ENCODE results near the gene PSMC2.
"Not testable (repeated sequence)": the region's sequence is repeated elsewhere in the genome, so short reads cannot be mapped to it uniquely, and the experiment has no call there.

Gene PSMC2

DNA sequence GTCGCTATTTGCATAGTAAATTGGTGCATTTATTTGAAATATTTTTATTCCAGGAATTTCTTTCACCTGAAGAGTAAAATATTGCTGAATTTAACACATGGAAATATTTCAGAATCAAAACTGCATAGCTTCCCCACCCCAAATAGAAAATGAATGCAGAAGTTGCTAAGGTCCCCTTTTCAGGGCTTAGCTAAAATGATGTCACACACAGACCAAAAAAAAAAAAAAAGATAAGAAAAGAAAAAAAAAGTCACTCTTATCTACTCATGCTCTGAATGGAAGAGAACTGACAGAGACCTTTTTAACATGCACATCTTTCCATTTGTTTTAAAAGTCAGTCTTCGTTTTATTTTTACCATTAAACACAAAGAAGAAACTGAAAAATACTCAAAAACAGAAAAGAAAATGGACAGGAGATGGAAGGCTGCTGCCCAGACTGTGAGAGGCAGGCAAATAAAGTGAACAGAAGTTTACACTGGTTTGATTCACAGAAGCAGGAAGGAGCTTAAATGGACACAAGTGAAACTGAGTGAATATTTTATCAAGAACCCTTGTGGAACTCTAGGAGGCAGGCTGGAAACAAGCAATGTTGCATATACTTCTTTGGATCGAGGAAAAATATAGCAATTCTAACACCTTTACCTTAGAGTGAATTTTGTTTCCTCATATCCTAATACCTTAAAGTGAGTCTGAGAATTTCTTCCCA is 32.0 kb downstream of the PSMC2 start:
- DNase-seq (ENCODE audit: low spot score) = no peak

- no peak for DNase-seq (ENCODE audit: low spot score)
These were observed 33.1 kb downstream of the PSMC2 start for GRCh38 chr7:103380395-103381191.

DNA sequence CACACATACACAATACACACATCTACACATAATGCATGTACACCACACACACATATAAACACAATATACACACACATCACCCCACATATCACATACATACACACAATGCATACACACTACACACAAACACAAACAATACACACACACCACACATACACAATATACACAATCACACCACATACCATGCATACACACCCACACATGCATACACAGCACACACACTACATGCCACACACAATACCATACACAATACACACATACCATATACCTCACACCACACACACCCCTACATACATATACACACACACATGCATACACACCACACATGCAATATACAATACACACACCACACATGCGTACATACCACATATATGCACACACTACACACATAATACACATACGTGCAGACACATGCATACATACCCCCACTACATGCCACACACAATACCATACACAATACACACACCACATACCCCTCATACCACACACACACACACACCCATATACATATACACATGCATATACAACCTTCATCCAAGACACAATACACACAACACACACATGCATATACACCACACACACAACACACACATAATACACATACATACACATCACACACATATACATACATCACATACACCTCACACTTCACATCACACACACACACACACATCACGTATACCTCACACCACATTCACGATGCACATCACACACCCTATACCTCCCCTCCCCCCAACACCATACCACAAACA is 34.0 kb downstream of the PSMC2 start:
- DNase-seq (ENCODE audit: low spot score) = no peak

DNA sequence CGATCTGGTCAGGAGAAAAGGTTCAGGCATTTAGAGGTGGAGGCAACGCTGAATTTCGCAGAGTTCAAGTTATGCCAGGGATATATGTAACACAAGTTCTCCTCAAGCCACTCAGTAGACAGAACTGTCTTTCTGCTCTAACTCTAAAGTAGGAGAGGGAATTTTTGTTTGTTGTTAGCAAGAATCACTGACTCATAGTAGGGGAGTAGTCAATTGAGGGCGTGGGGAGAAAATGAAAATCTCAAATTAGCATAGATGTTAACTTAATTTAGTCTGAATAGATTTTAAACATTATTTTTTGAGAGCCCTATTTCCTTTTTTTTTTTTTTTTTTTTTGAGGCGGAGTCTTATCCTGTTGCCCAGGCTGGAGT is 34.6 kb downstream of the PSMC2 start:
- DNase-seq (ENCODE audit: low spot score) = no peak

GRCh38 chr7:103387242-103387641 is 39.8 kb downstream of the PSMC2 start:
- DNase-seq (ENCODE audit: low spot score) = no peak

DNA sequence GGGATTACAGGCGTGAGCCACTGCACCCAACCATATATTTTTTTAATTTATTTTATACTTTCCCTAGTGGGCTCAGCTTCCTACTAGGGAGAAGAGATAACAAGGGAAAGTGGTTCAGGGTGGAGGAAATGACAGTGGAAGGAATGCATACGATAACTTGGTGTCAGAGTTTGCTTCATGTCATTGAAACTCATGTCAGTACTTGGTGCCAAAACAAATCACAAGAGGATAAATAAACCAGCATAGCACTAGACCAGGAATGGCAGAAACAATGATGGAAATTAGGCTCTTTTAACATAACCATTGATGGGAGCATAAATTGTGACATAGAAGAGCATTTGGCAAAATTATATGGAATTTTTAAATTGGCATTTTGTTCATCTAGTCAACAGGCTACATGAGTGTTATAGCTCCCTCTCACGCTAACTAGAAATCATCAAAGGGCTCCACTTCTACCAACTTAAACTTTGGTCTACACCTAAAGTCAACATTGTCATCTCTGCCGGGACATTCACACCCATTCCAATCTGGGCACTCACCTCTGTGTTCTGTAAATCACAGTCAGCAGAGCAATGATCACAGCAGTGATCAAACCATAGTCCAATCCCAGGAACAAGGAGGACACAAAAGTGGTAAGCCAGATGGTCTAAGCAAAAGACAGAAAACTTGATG is 41.2 kb downstream of the PSMC2 start:
- no peak for DNase-seq (ENCODE audit: low spot score)

- DNase-seq (ENCODE audit: low spot score) = no peak
These were observed 41.8 kb downstream of the PSMC2 start for GRCh38 chr7:103389263-103389662.

DNA sequence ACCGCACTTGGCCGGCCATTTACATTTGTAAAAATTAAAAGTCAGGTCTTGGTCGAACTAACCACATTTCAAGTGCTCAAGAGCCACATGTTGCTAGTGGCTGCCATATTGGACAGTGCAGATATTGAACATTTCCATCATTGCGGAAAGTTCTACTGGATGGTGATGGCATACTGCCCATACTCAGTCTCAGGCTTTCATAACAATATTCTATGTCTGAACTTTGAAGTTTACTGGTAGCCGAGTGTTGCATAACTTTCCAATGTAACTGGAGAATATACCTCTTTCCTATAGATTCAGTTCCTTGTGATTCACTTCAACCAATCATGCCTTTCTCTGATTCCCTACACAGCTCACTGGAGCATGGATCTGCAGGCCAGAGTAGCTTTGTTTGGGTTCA is 43.7 kb downstream of the PSMC2 start:
- no peak for DNase-seq (ENCODE audit: low spot score)

DNA sequence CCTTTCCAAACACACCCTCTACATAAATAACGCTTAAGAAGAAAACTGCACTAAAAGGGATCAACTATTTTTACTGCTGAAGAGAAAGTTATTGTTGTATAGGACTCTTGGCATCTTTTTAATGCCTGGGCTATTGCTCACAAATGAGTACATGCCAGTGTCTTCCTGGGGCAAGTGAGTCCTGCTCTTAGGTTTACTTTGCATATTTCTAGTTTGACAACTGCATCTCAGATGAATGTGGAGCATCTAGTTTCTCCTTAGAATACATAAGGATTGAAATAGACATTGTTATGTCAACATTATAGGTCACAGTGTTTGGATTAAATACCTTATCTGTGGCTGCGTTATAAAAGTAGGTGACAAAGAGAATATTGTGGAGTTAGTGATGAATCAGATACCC is 44.5 kb downstream of the PSMC2 start:
- no peak for DNase-seq (ENCODE audit: low spot score)

DNA sequence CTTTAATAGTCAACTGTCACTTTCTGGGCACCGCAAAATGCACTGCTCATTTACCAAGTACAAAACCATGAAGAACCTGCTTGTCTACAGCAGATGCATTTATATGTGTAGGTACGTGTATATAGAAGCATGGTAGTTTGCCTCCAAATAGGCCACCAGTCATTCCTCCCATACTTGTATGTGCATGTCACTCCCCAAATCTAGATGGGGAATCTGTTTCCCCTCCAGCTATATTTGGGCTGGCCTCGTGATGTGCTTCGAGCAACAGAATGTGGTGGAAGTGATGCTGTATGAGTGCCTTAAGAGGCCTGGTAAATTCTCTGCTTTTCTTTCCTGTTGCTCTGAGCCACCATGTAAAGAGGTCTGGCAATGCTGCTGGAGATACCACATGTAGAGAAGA is 47.1 kb downstream of the PSMC2 start:
- no peak for DNase-seq (ENCODE audit: low spot score)

DNA sequence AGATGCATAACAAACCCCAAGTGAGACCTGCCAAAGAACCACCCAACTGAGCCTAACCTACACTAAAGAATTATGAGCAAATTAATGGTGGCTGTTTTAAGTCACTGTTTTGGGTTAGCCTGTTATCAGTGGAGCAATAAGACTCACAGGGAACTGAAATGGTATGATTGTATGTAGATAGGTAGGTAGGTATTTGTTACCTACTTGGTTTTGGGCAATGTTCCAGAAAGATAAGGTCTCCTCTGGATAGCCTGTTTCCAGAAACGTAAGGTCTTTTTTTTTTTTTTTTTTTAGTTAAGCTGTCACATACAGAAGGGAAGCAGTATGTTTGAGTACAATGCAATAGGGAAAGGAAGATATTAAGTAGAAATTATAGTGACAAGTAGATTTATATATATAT is 47.6 kb downstream of the PSMC2 start:
- no peak for DNase-seq (ENCODE audit: low spot score)

GRCh38 chr7:103396471-103396870 is 49.0 kb downstream of the PSMC2 start:
- DNase-seq (ENCODE audit: low spot score) = no peak

DNA sequence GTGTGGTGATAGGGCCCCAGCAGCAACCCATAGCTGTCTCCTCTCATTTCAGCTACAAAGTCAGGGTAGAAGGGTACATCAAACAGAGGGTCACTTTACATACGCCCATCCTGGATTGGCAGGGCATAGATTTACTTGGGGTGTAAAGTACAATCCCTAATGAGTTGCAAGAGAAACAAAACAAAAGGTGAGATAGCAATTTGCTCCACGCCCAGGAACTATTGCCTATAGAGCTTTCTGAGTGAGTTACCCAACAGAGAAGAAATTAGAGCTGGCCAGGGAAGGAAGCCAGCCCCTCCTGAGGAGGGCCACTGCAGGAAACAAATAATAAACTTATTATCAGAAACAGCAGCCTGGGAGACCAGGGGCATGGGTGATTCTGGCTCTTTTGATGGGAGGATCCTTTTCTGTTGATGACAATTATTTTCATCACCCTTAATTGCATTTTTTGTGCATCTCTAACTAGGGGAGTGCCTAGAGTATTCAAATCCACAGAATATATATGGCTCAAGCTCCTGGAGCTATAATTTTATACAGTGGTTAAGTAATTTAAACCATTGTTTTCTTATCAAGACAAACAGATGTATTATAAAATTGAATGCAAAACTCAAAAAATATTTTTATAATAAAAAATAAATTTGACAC is 51.2 kb downstream of the PSMC2 start:
- no peak for DNase-seq (ENCODE audit: low spot score)

- not testable (repeated sequence) for DNase-seq (ENCODE audit: low spot score)
These were observed 52.2 kb downstream of the PSMC2 start for GRCh38 chr7:103399687-103400086.

DNA sequence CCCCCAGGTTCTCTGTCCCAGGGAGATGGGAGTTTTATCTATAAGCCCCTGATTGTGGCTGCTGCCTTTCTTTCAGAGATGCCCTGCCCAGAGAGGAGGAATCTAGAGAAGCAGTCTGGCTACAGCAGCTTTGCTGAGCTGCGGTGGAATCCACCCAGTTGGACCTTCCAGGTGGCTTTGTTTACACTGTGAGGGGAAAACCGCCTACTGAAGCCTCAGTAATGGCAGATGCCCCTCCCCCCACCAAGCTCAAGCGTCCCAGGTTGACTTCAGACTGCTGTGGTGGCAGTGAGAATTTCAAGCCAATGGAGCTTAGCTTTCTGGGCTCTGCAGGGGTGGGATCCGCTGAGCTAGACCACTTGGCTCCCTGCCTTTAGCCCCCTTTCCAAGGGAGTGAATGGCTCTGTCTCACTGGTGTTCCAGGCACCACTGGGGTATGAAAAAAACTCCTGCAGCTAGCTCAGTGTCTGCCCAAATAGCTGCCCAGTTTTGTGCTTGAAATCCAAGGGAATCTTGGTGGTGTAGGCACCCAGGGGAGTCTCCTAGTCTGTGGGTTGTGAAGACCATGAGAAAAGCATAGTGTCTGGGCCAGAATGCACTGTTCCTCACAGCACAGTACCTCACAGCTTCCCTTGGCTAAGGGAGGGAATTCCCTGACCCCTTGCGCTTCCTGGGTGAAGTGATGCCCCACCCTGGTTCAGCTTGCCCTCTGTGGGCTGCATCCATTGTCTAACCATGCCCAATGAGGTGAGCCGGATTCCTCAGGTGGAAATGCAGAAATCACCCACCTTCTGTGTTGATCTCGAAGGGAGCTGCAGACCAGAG is 58.6 kb downstream of the PSMC2 start:
- DNase-seq (ENCODE audit: low spot score) = not testable (repeated sequence)

DNA sequence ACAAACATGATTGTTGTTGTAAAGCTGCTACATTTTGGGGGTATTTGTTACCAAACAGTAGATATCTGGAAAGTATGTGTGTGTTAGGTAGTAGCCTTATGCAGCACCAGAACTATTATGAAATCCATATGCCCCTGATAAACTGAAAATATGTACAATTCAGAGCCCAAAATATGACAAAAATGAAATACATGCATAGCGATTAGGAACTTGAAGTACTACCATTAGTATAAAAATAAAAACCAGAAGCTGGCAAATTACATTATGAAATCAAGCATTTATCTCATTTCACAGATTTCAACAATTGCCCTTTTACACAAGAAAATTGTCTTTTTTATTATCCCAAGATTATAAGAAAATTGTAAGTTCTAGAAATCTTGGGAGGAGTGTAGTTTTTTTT is 64.7 kb downstream of the PSMC2 start:
- no peak for DNase-seq (ENCODE audit: low spot score)

DNA sequence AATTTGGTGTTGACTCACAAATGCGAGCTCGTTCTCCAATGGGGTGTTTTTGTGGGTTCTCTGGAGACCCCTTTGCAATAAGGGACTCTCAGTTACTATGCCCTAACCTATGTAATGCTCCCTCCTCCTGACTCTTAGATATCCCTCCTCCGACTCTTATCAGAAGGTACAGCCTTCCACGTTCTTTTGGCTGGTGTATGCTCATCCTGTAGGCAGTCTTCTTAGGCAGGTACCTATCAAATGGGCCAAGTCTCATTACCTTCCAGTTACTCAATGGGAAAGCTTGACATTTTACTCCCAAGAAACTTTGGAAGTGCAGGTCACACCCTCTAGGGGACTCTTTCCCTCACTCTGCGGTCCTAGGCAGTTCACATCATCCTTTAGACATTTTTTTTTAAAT is 66.0 kb downstream of the PSMC2 start:
- DNase-seq (ENCODE audit: low spot score) = no peak

GRCh38 chr7:103418241-103418640 is 70.8 kb downstream of the PSMC2 start:
- no peak for DNase-seq (ENCODE audit: low spot score)
